H7 (cell line): ENCODE data around the gene CHST1. TPM values are rescaled to one million over a fixed set of nuclear protein-coding genes. Genes with fewer than 3 reads are reported as not detected.

ENCODE experiments used
- DNase-seq: peaks from one replicate; pipeline ENCODE4 v3.0.0; 2012
- H3K27me3 ChIP-seq: 2 replicates; pipeline ENCODE4 v1.6.0; 2011; ENCODE audit warnings: mild to moderate bottlenecking, low read length; ENCODE audit not compliant: control insufficient read depth, insufficient read depth
- H3K36me3 ChIP-seq: replicated peaks from 2 replicates; pipeline ENCODE4 v1.5.1; 2011; ENCODE audit warnings: low read length; ENCODE audit not compliant: control insufficient read depth, insufficient read depth
- H3K4me3 ChIP-seq: 2 replicates; pipeline ENCODE4 v1.5.1; 2011; ENCODE audit warnings: low read depth, mild to moderate bottlenecking, control low read depth, low read length, moderate library complexity; ENCODE audit not compliant: insufficient read depth
- total RNA-seq: library from RNA; depleted of rRNA; stranded (reverse); fragments of >200 nt; shearing (Covaris generic); gene quantifications from 2 replicates; pipeline ENCODE4 v1.2.3, GENCODE V29; 2014

Gene CHST1
- total RNA-seq, 1 experiment from 2014 or later = 0.87 TPM

- Histone ChIP-seq H3K27me3 (no peaks in the 10 kb centered on the region), H3K4me3 (no peak overlapping the region), H3K36me3 (no peaks in the 10 kb centered on the region)
- peak; percentile 70 for DNase-seq
Observed at GRCh38 chr11:45647786-45648185, 17.6 kb downstream of the CHST1 start.

- no peak overlapping the region for H3K4me3 ChIP-seq
- H3K36me3 ChIP-seq = no peaks in the 10 kb centered on the region
- DNase-seq = no peak
- H3K27me3 ChIP-seq = no peaks in the 10 kb centered on the region
Observed at GRCh38 chr11:45647329-45647728, 18.1 kb downstream of the CHST1 start.

- peak; percentile 60 for DNase-seq
- Histone ChIP-seq H3K4me3 (no peak overlapping the region), H3K36me3 (no peaks in the 10 kb centered on the region), H3K27me3 (no peaks in the 10 kb centered on the region)
Observed at GRCh38 chr11:45646275-45646927, 19.0 kb downstream of the CHST1 start.

GRCh38 chr11:45644981-45645889, 20.2 kb downstream of the CHST1 start:
- Histone ChIP-seq H3K4me3 (no peak overlapping the region), H3K36me3 (no peaks in the 10 kb centered on the region), H3K27me3 (no peaks in the 10 kb centered on the region)
- DNase-seq = no peak

- no peaks in the 10 kb centered on the region for H3K36me3 ChIP-seq
- no peak for DNase-seq
- no peaks in the 10 kb centered on the region for H3K27me3 ChIP-seq
- H3K4me3 ChIP-seq = no peak overlapping the region
Observed at GRCh38 chr11:45643598-45644260, 21.7 kb downstream of the CHST1 start.

GRCh38 chr11:45641961-45642360, 23.5 kb downstream of the CHST1 start:
- DNase-seq = no peak
- H3K36me3 ChIP-seq = no peaks in the 10 kb centered on the region
- no peaks in the 10 kb centered on the region for H3K27me3 ChIP-seq
- H3K4me3 ChIP-seq = no peak overlapping the region

GRCh38 chr11:45638051-45638450, 27.4 kb downstream of the CHST1 start:
- Histone ChIP-seq H3K36me3 (no peaks in the 10 kb centered on the region), H3K27me3 (no peaks in the 10 kb centered on the region), H3K4me3 (no peak overlapping the region)
- no peak for DNase-seq

- no peak overlapping the region for H3K4me3 ChIP-seq
- H3K27me3 ChIP-seq = no peaks in the 10 kb centered on the region
- no peak for DNase-seq
- no peaks in the 10 kb centered on the region for H3K36me3 ChIP-seq
Observed at GRCh38 chr11:45635907-45636306, 29.5 kb downstream of the CHST1 start.

GRCh38 chr11:45625611-45626010, 39.8 kb downstream of the CHST1 start:
- no peak overlapping the region for H3K4me3 ChIP-seq
- no peaks in the 10 kb centered on the region for H3K36me3 ChIP-seq
- no peak for DNase-seq
- no peaks in the 10 kb centered on the region for H3K27me3 ChIP-seq

GRCh38 chr11:45624095-45624494, 41.3 kb downstream of the CHST1 start:
- no peaks in the 10 kb centered on the region for H3K27me3 ChIP-seq
- H3K4me3 ChIP-seq = no peak overlapping the region
- H3K36me3 ChIP-seq = no peaks in the 10 kb centered on the region
- no peak for DNase-seq

- DNase-seq = no peak
- Histone ChIP-seq H3K4me3 (no peak overlapping the region), H3K36me3 (no peaks in the 10 kb centered on the region), H3K27me3 (no peaks in the 10 kb centered on the region)
Observed at GRCh38 chr11:45622861-45623260, 42.6 kb downstream of the CHST1 start.

GRCh38 chr11:45622283-45622682, 43.1 kb downstream of the CHST1 start:
- Histone ChIP-seq H3K4me3 (no peak overlapping the region), H3K27me3 (no peaks in the 10 kb centered on the region), H3K36me3 (no peaks in the 10 kb centered on the region)
- no peak for DNase-seq

GRCh38 chr11:45621588-45621987, 43.8 kb downstream of the CHST1 start:
- Histone ChIP-seq H3K4me3 (no peak overlapping the region), H3K27me3 (no peaks in the 10 kb centered on the region), H3K36me3 (no peaks in the 10 kb centered on the region)
- DNase-seq = no peak

GRCh38 chr11:45620243-45620642, 45.2 kb downstream of the CHST1 start:
- DNase-seq = no peak
- H3K36me3 ChIP-seq = no peaks in the 10 kb centered on the region
- no peaks in the 10 kb centered on the region for H3K27me3 ChIP-seq
- no peak overlapping the region for H3K4me3 ChIP-seq

GRCh38 chr11:45618897-45619296, 46.5 kb downstream of the CHST1 start:
- H3K27me3 ChIP-seq = no peaks in the 10 kb centered on the region
- H3K4me3 ChIP-seq = no peak overlapping the region
- no peak for DNase-seq
- no peaks in the 10 kb centered on the region for H3K36me3 ChIP-seq
